ENCODE measurements around the gene PAX6.
"Not testable (repeated sequence)": the region's sequence is repeated elsewhere in the genome, so short reads cannot be mapped to it uniquely, and the experiment has no call there.

PAX6 gene

DNA sequence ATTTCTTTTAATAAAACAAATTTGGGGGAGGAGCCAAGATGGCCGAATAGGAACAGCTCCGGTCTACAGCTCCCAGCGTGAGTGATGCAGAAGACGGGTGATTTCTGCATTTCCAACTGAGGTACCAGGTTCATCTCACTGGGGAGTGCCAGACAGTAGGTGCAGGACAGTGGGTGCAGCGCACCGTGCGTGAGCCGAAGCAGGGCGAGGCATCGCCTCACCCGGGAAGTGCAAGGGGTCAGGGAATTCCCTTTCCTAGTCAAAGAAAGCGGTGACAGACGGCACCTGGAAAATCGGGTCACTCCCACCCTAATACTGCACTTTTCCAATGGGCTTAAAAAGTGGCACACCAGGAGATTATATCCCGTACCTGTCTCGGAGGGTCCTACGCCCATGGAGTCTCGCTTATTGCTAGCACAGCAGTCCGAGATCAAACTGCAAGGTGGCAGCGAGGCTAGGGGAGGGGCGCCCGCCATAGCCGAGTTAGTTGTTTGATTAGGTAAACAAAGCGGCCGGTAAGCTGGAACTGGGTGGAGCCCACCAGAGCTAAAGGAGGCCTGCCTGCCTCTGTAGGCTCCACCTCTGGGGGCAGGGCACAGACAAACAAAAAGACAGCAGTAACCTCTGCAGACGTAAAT is 70.3 kb downstream of the PAX6 start:
- H3K4me3 ChIP-seq (ENCODE audit: control insufficient read depth in 1 of 7, extremely low read depth in 1 of 7, insufficient read depth in 4 of 7, low read depth in 2 of 7, low read length in 6 of 7); H3K9me3 ChIP-seq (ENCODE audit: control extremely low read depth in 1 of 5, control insufficient read depth in 4 of 5, insufficient read depth in 2 of 5, low read depth in 1 of 5, low read length in 4 of 5); H3K27me3 ChIP-seq (replicated peaks in 2 of 5; ENCODE audit: control insufficient read depth in 4 of 5, insufficient read depth in 5 of 5, low read length in 4 of 5); CTCF ChIA-PET; POLR2A ChIA-PET; H3K36me3 ChIP-seq (ENCODE audit: control insufficient read depth in 4 of 4, insufficient read depth in 4 of 4, low read length in 3 of 4); DNase-seq; H3K27ac ChIP-seq (ENCODE audit: insufficient read depth in 1 of 2, low read depth in 1 of 2, low read length in 2 of 2, poor library complexity in 1 of 2, severe bottlenecking in 2 of 2); H3K4me1 ChIP-seq (ENCODE audit: control extremely low read depth in 1 of 4, control insufficient read depth in 4 of 4, insufficient read depth in 4 of 4, low read length in 3 of 4): not testable (repeated sequence)
- 86% methylated on average over 7 of the region's 26 CpGs for WGBS (ENCODE audit: insufficient coverage)

DNA sequence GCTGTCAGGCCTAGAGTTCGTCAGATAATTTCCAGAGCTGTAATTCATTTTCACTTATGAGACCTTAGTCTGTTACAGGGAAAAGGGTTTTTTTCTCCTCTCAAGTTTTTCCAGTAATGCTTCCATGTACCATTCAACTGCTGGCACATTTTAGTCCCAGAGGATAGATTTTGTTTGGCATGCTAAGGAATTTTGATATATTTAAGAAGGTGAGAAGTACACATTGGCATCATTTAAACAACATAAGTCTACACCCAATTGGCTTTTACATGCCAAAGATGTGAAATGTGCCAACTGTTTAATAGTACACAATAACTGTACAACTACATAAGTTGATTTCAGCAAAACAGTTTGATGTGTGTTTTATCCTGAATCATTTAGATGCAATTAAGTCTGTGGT is 71.0 kb downstream of the PAX6 start:
- no peak for DNase-seq
- ChIA-PET CTCF (no interaction called here), POLR2A (no interaction called here)
- peaks cover 0 to 7% (median 0%) of the 10 kb centered on the region in 5 experiments for H3K9me3 ChIP-seq (ENCODE audit: control extremely low read depth in 1 of 5, control insufficient read depth in 4 of 5, insufficient read depth in 2 of 5, low read depth in 1 of 5, low read length in 4 of 5)
- no peak overlapping the region for H3K4me3 ChIP-seq (ENCODE audit: control insufficient read depth in 1 of 7, extremely low read depth in 1 of 7, insufficient read depth in 4 of 7, low read depth in 2 of 7, low read length in 6 of 7)
- no peaks in the 10 kb centered on the region for H3K27me3 ChIP-seq (replicated peaks in 2 of 5; ENCODE audit: control insufficient read depth in 4 of 5, insufficient read depth in 5 of 5, low read length in 4 of 5)
- H3K4me1 ChIP-seq (ENCODE audit: control extremely low read depth in 1 of 4, control insufficient read depth in 4 of 4, insufficient read depth in 4 of 4, low read length in 3 of 4), result no peaks in the 10 kb centered on the region
- 100% methylated on average over 1 of the region's 1 CpG for WGBS (ENCODE audit: insufficient coverage)
- no peaks in the 10 kb centered on the region for H3K36me3 ChIP-seq (ENCODE audit: control insufficient read depth in 4 of 4, insufficient read depth in 4 of 4, low read length in 3 of 4)
- H3K27ac ChIP-seq (ENCODE audit: insufficient read depth in 1 of 2, low read depth in 1 of 2, low read length in 2 of 2, poor library complexity in 1 of 2, severe bottlenecking in 2 of 2), result no peak overlapping the region

All from common myeloid progenitor, CD34-positive (primary cell).